B cell (primary cell): ENCODE data around the gene CDC42.

Experiments used
- EZH2 ChIP-seq: IDR thresholded peaks from 2 replicates; pipeline ENCODE4 v1.6.1; 2012; ENCODE audit warnings: borderline replicate concordance, low read depth, mild to moderate bottlenecking, moderate library complexity, low read length; ENCODE audit not compliant: insufficient read depth, poor library complexity, severe bottlenecking
- TF ChIP-seq, protein P1 (sequence below): fragments of 200-600 bp; IDR thresholded peaks from one replicate; pipeline ENCODE4 v1.8.0; 2022; ENCODE audit warnings: antibody characterized with exemption, mild to moderate bottlenecking

DNA sequence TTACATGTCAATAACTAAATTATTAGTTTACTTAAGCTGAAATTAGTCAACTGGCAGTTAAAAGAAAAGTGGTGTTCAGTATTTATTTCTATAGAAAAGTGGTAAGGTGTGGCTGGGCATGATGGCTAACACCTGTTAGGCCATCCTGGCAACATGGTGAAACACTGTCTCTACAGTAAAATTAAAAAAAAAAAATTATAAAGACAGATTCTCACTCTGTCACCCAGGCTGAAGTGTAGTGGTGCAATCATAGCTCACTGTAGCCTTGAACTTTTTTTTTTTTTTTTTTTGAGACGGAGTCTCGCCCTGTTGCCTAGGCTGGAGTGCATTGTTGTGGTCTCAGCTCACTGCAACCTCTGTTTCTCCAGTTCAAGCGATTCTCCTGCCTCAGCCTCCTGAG lies 57.5 kb downstream of the CDC42 start:
- TF ChIP-seq, protein P1, sequence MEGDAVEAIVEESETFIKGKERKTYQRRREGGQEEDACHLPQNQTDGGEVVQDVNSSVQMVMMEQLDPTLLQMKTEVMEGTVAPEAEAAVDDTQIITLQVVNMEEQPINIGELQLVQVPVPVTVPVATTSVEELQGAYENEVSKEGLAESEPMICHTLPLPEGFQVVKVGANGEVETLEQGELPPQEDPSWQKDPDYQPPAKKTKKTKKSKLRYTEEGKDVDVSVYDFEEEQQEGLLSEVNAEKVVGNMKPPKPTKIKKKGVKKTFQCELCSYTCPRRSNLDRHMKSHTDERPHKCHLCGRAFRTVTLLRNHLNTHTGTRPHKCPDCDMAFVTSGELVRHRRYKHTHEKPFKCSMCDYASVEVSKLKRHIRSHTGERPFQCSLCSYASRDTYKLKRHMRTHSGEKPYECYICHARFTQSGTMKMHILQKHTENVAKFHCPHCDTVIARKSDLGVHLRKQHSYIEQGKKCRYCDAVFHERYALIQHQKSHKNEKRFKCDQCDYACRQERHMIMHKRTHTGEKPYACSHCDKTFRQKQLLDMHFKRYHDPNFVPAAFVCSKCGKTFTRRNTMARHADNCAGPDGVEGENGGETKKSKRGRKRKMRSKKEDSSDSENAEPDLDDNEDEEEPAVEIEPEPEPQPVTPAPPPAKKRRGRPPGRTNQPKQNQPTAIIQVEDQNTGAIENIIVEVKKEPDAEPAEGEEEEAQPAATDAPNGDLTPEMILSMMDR, result no peak
- no peak for TF ChIP-seq EZH2
